ENCODE measurements around the gene ZC3H10. TPM values are rescaled to one million over a fixed set of nuclear protein-coding genes. Genes with fewer than 3 reads are reported as not detected.

ZC3H10 gene
- total RNA-seq, 4 donors from 2014 or later = 2.1 to 5.6 (median 3.4) TPM

- Histone ChIP-seq H3K36me3 (peaks cover 37% of the 10 kb centered on the region), H3K27me3 (no peaks in the 10 kb centered on the region), H3K4me1 (peaks cover 34% of the 10 kb centered on the region), H3K9me3 (no peaks in the 10 kb centered on the region), H3K27ac (peak overlapping the region; percentile 93), H3K4me3 (peak overlapping the region; percentile 85)
- 43% methylated on average over 6 of the region's 6 CpGs for WGBS
- TF ChIP-seq EP300 (IDR thresholded peaks at IDR 0.05) (no peak), CTCF (IDR thresholded peaks at IDR 0.05) (no peak), POLR2AphosphoS5 (IDR thresholded peaks at IDR 0.05) (no peak)
- DNase-seq (ENCODE audit: low spot score in 2 of 2) = no peak
Measured at GRCh38 chr12:56103066-56103711, 14.9 kb upstream of the ZC3H10 start.

GRCh38 chr12:56103823-56104108 lies 14.3 kb upstream of the ZC3H10 start:
- peaks cover 42% of the 10 kb centered on the region for H3K36me3 ChIP-seq
- no peak for TF ChIP-seq CTCF (IDR thresholded peaks at IDR 0.05)
- no peak for TF ChIP-seq POLR2AphosphoS5 (IDR thresholded peaks at IDR 0.05)
- no peak for TF ChIP-seq POLR2A (IDR thresholded peaks at IDR 0.05)
- no peak for TF ChIP-seq EP300 (IDR thresholded peaks at IDR 0.05)
- H3K4me1 ChIP-seq = peaks cover 34% of the 10 kb centered on the region
- WGBS = under 1% methylated on average over 8 of the region's 8 CpGs
- H3K4me3 ChIP-seq = peak overlapping the region; percentile 85
- H3K9me3 ChIP-seq = no peaks in the 10 kb centered on the region
- no peak for DNase-seq (ENCODE audit: low spot score in 2 of 2)
- H3K27me3 ChIP-seq = no peaks in the 10 kb centered on the region
- H3K27ac ChIP-seq = peak overlapping the region; percentile 93

GRCh38 chr12:56104109-56104814 lies 13.8 kb upstream of the ZC3H10 start, which contains the start of gene PA2G4:
PA2G4 (plus strand) TSS chr12:56104559; CDS start chr12:56104738, 179 bp downstream.
- H3K36me3 ChIP-seq = peaks cover 44% of the 10 kb centered on the region
- H3K4me1 ChIP-seq = peaks cover 34% of the 10 kb centered on the region
- no peaks in the 10 kb centered on the region for H3K27me3 ChIP-seq
- peak; percentile 97 to 98 for DNase-seq (ENCODE audit: low spot score in 2 of 2)
- no peak for TF ChIP-seq EP300 (IDR thresholded peaks at IDR 0.05)
- peak in 2 of 3 donors; percentile 74 to 83 for TF ChIP-seq POLR2AphosphoS5 (IDR thresholded peaks at IDR 0.05)
- no peak for TF ChIP-seq CTCF (IDR thresholded peaks at IDR 0.05)
- TF ChIP-seq POLR2A (IDR thresholded peaks at IDR 0.05) = peak; percentile 41 to 80
- H3K4me3 ChIP-seq = peak within 1 kb of the TSS; percentile 85
- H3K9me3 ChIP-seq = no peaks in the 10 kb centered on the region
- H3K27ac ChIP-seq = peak within 1 kb of the TSS; percentile 93
- WGBS = under 1% methylated on average over 49 of the region's 60 CpGs

GRCh38 chr12:56104815-56105608 lies 13.1 kb upstream of the ZC3H10 start:
- under 1% methylated on average over 40 of the region's 40 CpGs for WGBS
- DNase-seq (ENCODE audit: low spot score in 2 of 2) = peak in 1 of 2 donors; percentile 84

More at GRCh38 chr12:56104815-56105608, 13.1 kb upstream of the ZC3H10 start:
- H3K4me1 ChIP-seq = peaks cover 38% of the 10 kb centered on the region
- H3K27ac ChIP-seq = peak overlapping the region; percentile 93
- H3K9me3 ChIP-seq = no peaks in the 10 kb centered on the region
- H3K36me3 ChIP-seq = peaks cover 46% of the 10 kb centered on the region
- H3K27me3 ChIP-seq = no peaks in the 10 kb centered on the region
- peak overlapping the region; percentile 85 for H3K4me3 ChIP-seq
- TF ChIP-seq EP300 (IDR thresholded peaks at IDR 0.05) (no peak), POLR2AphosphoS5 (IDR thresholded peaks at IDR 0.05) (no peak), CTCF (IDR thresholded peaks at IDR 0.05) (no peak), POLR2A (IDR thresholded peaks at IDR 0.05) (no peak)

Measured in suprapubic skin (tissue), 4 donors.